A549 treated with ZK216348 at 1 μM for 4 hours (cell line): ENCODE results near the gene SAT2. TPM values are rescaled to one million over a fixed set of nuclear protein-coding genes. Genes with fewer than 3 reads are reported as not detected.

Experiments
- total RNA-seq: library from RNA; stranded (reverse); fragments of 200-300 nt; extraction: Qiagen RNA extraction; gene quantifications from 5 replicates; pipeline ENCODE4 v1.2.3, GENCODE V29; 2022; ENCODE audit warnings: low read depth

Gene SAT2
- 58.1 to 95.8 TPM (median 79.3 TPM) in 5 replicates for total RNA-seq

GRCh38 chr17:7627250-7628121, at the start of gene SAT2:
TSS of gene SAT2 (minus strand) at chr17:7627821. CDS start at chr17:7627635, 186 bp downstream.

GRCh38 chr17:7650509-7651096, 23.0 kb upstream of the SAT2 start, which contains the start of gene ATP1B2:
TSS of gene ATP1B2 (plus strand) at chr17:7650926. CDS start at chr17:7651519, 593 bp downstream.

GRCh38 chr17:7629939-7630571, 2.4 kb upstream of the SAT2 start, which contains the start of gene SHBG:
TSS of gene SHBG (plus strand) at chr17:7630135. CDS start at chr17:7630173, 38 bp downstream.

GRCh38 chr17:7614425-7615264, 13.0 kb downstream of the SAT2 start, which contains the start of gene FXR2:
TSS of gene FXR2 (minus strand) at chr17:7614897. CDS start at chr17:7614532, 365 bp downstream.

GRCh38 chr17:7589891-7590691, 37.5 kb downstream of the SAT2 start, which contains the start of gene SOX15:
TSS of gene SOX15 (minus strand) at chr17:7590094. CDS start at chr17:7589676, 418 bp downstream.

GRCh38 chr17:7583253-7584109, 44.1 kb downstream of the SAT2 start, which contains the start of gene MPDU1:
TSS of gene MPDU1 (plus strand) at chr17:7583852. CDS start at chr17:7583863, 11 bp downstream.

GRCh38 chr17:7579001-7579833, 48.4 kb downstream of the SAT2 start, which contains the start of gene CD68:
TSS of gene CD68 (plus strand) at chr17:7579638. CDS start at chr17:7579678, 40 bp downstream.

Other genes with a start within 250 kb of the SAT2 start
- gene TNK1, start 246.7 kb downstream of the SAT2 start, total RNA-seq = 1.3 to 1.9 TPM (median 1.8 TPM) in 5 replicates
- gene PLSCR3, start 233.3 kb downstream of the SAT2 start, total RNA-seq = 29.3 to 48.8 TPM (median 39.6 TPM) in 5 replicates
- gene TMEM256, start 223.7 kb downstream of the SAT2 start, total RNA-seq = 179 to 229 TPM (median 210 TPM) in 5 replicates
- 11.6 to 21.8 TPM (median 19.1 TPM) in 5 replicates for gene NLGN2, start 220.0 kb downstream of the SAT2 start, total RNA-seq
- gene SPEM1, start 207.5 kb downstream of the SAT2 start, total RNA-seq = not detected in 5 replicates
- not detected in 5 replicates for gene SPEM2, start 202.2 kb downstream of the SAT2 start, total RNA-seq
- not detected in 5 replicates for gene SPEM3, start 199.0 kb downstream of the SAT2 start, total RNA-seq
- 9.4 to 14.9 TPM (median 13.7 TPM) in 5 replicates for gene TMEM102, start 192.4 kb downstream of the SAT2 start, total RNA-seq
- gene FGF11, start 188.3 kb downstream of the SAT2 start, total RNA-seq = 0.99 to 1.7 TPM (median 1.0 TPM) in 5 replicates
- 6.9 to 9.9 TPM (median 9.7 TPM) in 5 replicates for gene CHRNB1, start 182.8 kb downstream of the SAT2 start, total RNA-seq
- gene ZBTB4, start 148.2 kb downstream of the SAT2 start, total RNA-seq = 18.5 to 27.9 TPM (median 24.6 TPM) in 5 replicates
- not detected in 5 replicates for gene SLC35G6, start 146.4 kb downstream of the SAT2 start, total RNA-seq
- gene POLR2A, start 143.5 kb downstream of the SAT2 start, total RNA-seq = 47.9 to 98.5 TPM (median 85.3 TPM) in 5 replicates
- gene TNFSF12, start 78.8 kb downstream of the SAT2 start, total RNA-seq = 7.8 to 14.5 TPM (median 12.5 TPM) in 5 replicates
- gene TNFSF13, start 69.1 kb downstream of the SAT2 start, total RNA-seq = 0.09 to 1.5 TPM (median 0.57 TPM) in 5 replicates
- 96.5 to 108 TPM (median 105 TPM) in 5 replicates for gene SENP3, start 65.9 kb downstream of the SAT2 start, total RNA-seq
- 23.3 to 40.6 TPM (median 33.0 TPM) in 5 replicates for gene CD68, start 48.2 kb downstream of the SAT2 start, total RNA-seq
- gene MPDU1, start 44.0 kb downstream of the SAT2 start, total RNA-seq = 110 to 132 TPM (median 116 TPM) in 5 replicates
- gene SOX15, start 37.7 kb downstream of the SAT2 start, total RNA-seq = 0.22 to 0.34 TPM (median 0.30 TPM) in 5 replicates
- 45.1 to 62.0 TPM (median 57.6 TPM) in 5 replicates for gene FXR2, start 12.9 kb downstream of the SAT2 start, total RNA-seq
- gene SHBG, start 2.3 kb upstream of the SAT2 start, total RNA-seq = 0.32 to 1.1 TPM (median 0.62 TPM) in 5 replicates
- 0.20 to 0.74 TPM (median 0.22 TPM) in 5 replicates for gene ATP1B2, start 23.1 kb upstream of the SAT2 start, total RNA-seq
- 38.9 to 53.5 TPM (median 49.6 TPM) in 5 replicates for gene TP53, start 59.7 kb upstream of the SAT2 start, total RNA-seq
- 24.4 to 43.8 TPM (median 40.2 TPM) in 5 replicates for gene WRAP53, start 60.7 kb upstream of the SAT2 start, total RNA-seq
- gene EFNB3, start 77.4 kb upstream of the SAT2 start, total RNA-seq = 1.2 to 1.7 TPM (median 1.5 TPM) in 5 replicates
- 0.01 TPM in 3 of 5 replicates, not detected in the others for gene DNAH2, start 89.9 kb upstream of the SAT2 start, total RNA-seq
- gene KDM6B, start 206.4 kb upstream of the SAT2 start, total RNA-seq = 9.3 to 23.7 TPM (median 15.1 TPM) in 5 replicates
- gene TMEM88, start 227.2 kb upstream of the SAT2 start, total RNA-seq = 0.30 to 0.46 TPM (median 0.45 TPM) in 5 replicates
- 177 to 244 TPM (median 225 TPM) in 5 replicates for gene NAA38, start 229.7 kb upstream of the SAT2 start, total RNA-seq
- gene CYB5D1, start 230.2 kb upstream of the SAT2 start, total RNA-seq = 19.4 to 24.5 TPM (median 20.9 TPM) in 5 replicates